ENCODE data around the gene ALPP. TPM values are rescaled to one million over a fixed set of nuclear protein-coding genes. Genes with fewer than 3 reads are reported as not detected.

Gene ALPP
- total and polyA plus RNA-seq, 2 donors (not counting 1 experiment from before 2014, with no cell fraction given), result not detected

GRCh38 chr2:232395586-232395985 is 17.0 kb downstream of the ALPP start:
- ChIA-PET POLR2A (no interaction called here), CTCF (no interaction called here)
- Histone ChIP-seq H3K27ac (ENCODE audit: low read length in 2 of 2) (no peak overlapping the region), H3K9ac (ENCODE audit: low read length) (no peak overlapping the region), H3K36me3 (replicated peaks in 1 of 2; ENCODE audit: control extremely low read depth in 1 of 2, control insufficient read depth in 1 of 2, extremely low read depth in 1 of 2, insufficient read depth in 2 of 2, low read length in 1 of 2) (no peaks in the 10 kb centered on the region), H3K79me2 (ENCODE audit: control insufficient read depth, insufficient read depth, low read length) (no peaks in the 10 kb centered on the region), H3K9me3 (ENCODE audit: control extremely low read depth in 1 of 3, control insufficient read depth in 2 of 3, insufficient read depth in 1 of 3, low read length in 2 of 3) (no peaks in the 10 kb centered on the region), H3K27me3 (replicated peaks in 1 of 4; ENCODE audit: control extremely low read depth in 1 of 4, control insufficient read depth in 3 of 4, insufficient read depth in 4 of 4, low read length in 3 of 4) (peaks cover 0 to 3% (median 2%) of the 10 kb centered on the region in 4 experiments), H3K4me2 (replicated peaks; ENCODE audit: low read depth, low read length, poor library complexity, severe bottlenecking) (no peak overlapping the region), H2AFZ (ENCODE audit: insufficient read depth, low read depth, low read length, poor library complexity, severe bottlenecking) (no peak overlapping the region), H3K4me3 (ENCODE audit: control extremely low read depth in 1 of 5, extremely low read depth in 1 of 5, insufficient read depth in 1 of 5, low read depth in 2 of 5, low read length in 4 of 5) (no peak overlapping the region), H4K20me1 (ENCODE audit: control insufficient read depth, insufficient read depth, low read length, poor library complexity, severe bottlenecking) (no peaks in the 10 kb centered on the region), H3K4me1 (ENCODE audit: control insufficient read depth in 2 of 2, insufficient read depth in 2 of 2, low read length in 2 of 2) (peaks cover 0 to 5% of the 10 kb centered on the region in 2 donors)
- TF ChIP-seq CTCF (IDR thresholded peaks at IDR 0.05) (no peak), EZH2 (IDR thresholded peaks at IDR 0.05; ENCODE audit: borderline replicate concordance, insufficient read depth, low read depth, low read length, poor library complexity, severe bottlenecking) (no peak)
- no peak for DNase-seq
- Mint-ChIP-seq H3K9me3 (ENCODE audit: insufficient read depth) (no peaks in the 10 kb centered on the region), H3K27me3 (peaks cover 25% of the 10 kb centered on the region), H3K4me3 (no peak overlapping the region), H3K4me1 (peaks cover 4% of the 10 kb centered on the region), H3K27ac (no peak overlapping the region)
- intact Hi-C loops (cut with micrococcal nuclease), result no loop called here
- no peak for ATAC-seq (ENCODE audit: low read depth)
- WGBS (ENCODE audit: insufficient coverage), result no CpG with 5 or more reads among the region's 1 CpG

GRCh38 chr2:232396683-232397082 is 18.1 kb downstream of the ALPP start:
- no peak for DNase-seq
- no peak overlapping the region for H3K9ac ChIP-seq (ENCODE audit: low read length)
- peaks cover 5% of the 10 kb centered on the region for H3K4me1 Mint-ChIP-seq
- H3K9me3 Mint-ChIP-seq (ENCODE audit: insufficient read depth), result no peaks in the 10 kb centered on the region
- H3K4me1 ChIP-seq (ENCODE audit: control insufficient read depth in 2 of 2, insufficient read depth in 2 of 2, low read length in 2 of 2), result peaks cover 0 to 5% of the 10 kb centered on the region in 2 donors
- CTCF ChIA-PET, result no interaction called here
- H3K27ac ChIP-seq (ENCODE audit: low read length in 2 of 2), result no peak overlapping the region
- TF ChIP-seq CTCF (IDR thresholded peaks at IDR 0.05), result no peak
- TF ChIP-seq EZH2 (IDR thresholded peaks at IDR 0.05; ENCODE audit: borderline replicate concordance, insufficient read depth, low read depth, low read length, poor library complexity, severe bottlenecking), result no peak
- ATAC-seq (ENCODE audit: low read depth), result no peak
- intact Hi-C loops (cut with micrococcal nuclease), result no loop called here
- H3K79me2 ChIP-seq (ENCODE audit: control insufficient read depth, insufficient read depth, low read length), result no peaks in the 10 kb centered on the region
- WGBS (ENCODE audit: insufficient coverage), result no CpG with 5 or more reads among the region's 2 CpGs
- H3K27ac Mint-ChIP-seq, result no peak overlapping the region
- H4K20me1 ChIP-seq (ENCODE audit: control insufficient read depth, insufficient read depth, low read length, poor library complexity, severe bottlenecking), result no peaks in the 10 kb centered on the region
- no peaks in the 10 kb centered on the region for H3K36me3 ChIP-seq (replicated peaks in 1 of 2; ENCODE audit: control extremely low read depth in 1 of 2, control insufficient read depth in 1 of 2, extremely low read depth in 1 of 2, insufficient read depth in 2 of 2, low read length in 1 of 2)
- peaks cover 22% of the 10 kb centered on the region for H3K27me3 Mint-ChIP-seq
- H3K4me3 ChIP-seq (ENCODE audit: control extremely low read depth in 1 of 5, extremely low read depth in 1 of 5, insufficient read depth in 1 of 5, low read depth in 2 of 5, low read length in 4 of 5), result no peak overlapping the region
- no peaks in the 10 kb centered on the region for H3K9me3 ChIP-seq (ENCODE audit: control extremely low read depth in 1 of 3, control insufficient read depth in 2 of 3, insufficient read depth in 1 of 3, low read length in 2 of 3)
- POLR2A ChIA-PET, result no interaction called here
- H3K4me3 Mint-ChIP-seq, result no peak overlapping the region
- H2AFZ ChIP-seq (ENCODE audit: insufficient read depth, low read depth, low read length, poor library complexity, severe bottlenecking), result no peak overlapping the region
- no peaks in the 10 kb centered on the region for H3K27me3 ChIP-seq (replicated peaks in 1 of 4; ENCODE audit: control extremely low read depth in 1 of 4, control insufficient read depth in 3 of 4, insufficient read depth in 4 of 4, low read length in 3 of 4)
- H3K4me2 ChIP-seq (replicated peaks; ENCODE audit: low read depth, low read length, poor library complexity, severe bottlenecking), result no peak overlapping the region
